Neural progenitor cell (in vitro differentiated cells): Measurements from ENCODE around the gene NRSN2. TPM values are rescaled to one million over a fixed set of nuclear protein-coding genes. Genes with fewer than 3 reads are reported as not detected.
A peak's percentile ranks its signal among the peaks of the same experiment; 100 is the strongest.

ENCODE experiments used
- DNase-seq: peaks from one replicate; pipeline ENCODE4 v3.0.0-alpha.2; 2016; ENCODE audit warnings: low spot score
- H2AFZ ChIP-seq: fragments of 200-600 bp; sonication (generic); replicated peaks from 2 replicates; pipeline ENCODE4 v1.6.1; 2016; ENCODE audit warnings: antibody characterized with exemption
- H3F3A ChIP-seq: fragments of 200-600 bp; sonication (generic); 2 replicates; pipeline ENCODE4 v1.6.1; 2016; ENCODE audit warnings: antibody characterized with exemption, low read depth
- H3K27ac ChIP-seq: fragments of 200-600 bp; sonication (generic); 2 replicates; pipeline ENCODE4 v1.5.1; 2016; ENCODE audit warnings: mild to moderate bottlenecking
- H3K27me3 ChIP-seq: fragments of 200-600 bp; sonication (generic); 2 replicates; pipeline ENCODE4 v1.6.1; 2016; ENCODE audit warnings: mild to moderate bottlenecking, moderate library complexity
- H3K36me3 ChIP-seq: fragments of 200-600 bp; sonication (generic); 2 replicates; pipeline ENCODE4 v1.5.1; 2016
- H3K4me1 ChIP-seq: fragments of 200-600 bp; sonication (generic); 2 replicates; pipeline ENCODE4 v1.6.1; 2016; ENCODE audit warnings: mixed run types
- H3K4me2 ChIP-seq: fragments of 200-600 bp; sonication (generic); 2 replicates; pipeline ENCODE4 v1.6.1; 2016
- H3K4me3 ChIP-seq: fragments of 200-600 bp; sonication (generic); 2 replicates; pipeline ENCODE4 v1.5.1; 2016
- H3K79me2 ChIP-seq: fragments of 200-600 bp; sonication (generic); 2 replicates; pipeline ENCODE4 v1.6.1; 2016; ENCODE audit warnings: low read depth
- H3K9ac ChIP-seq: fragments of 200-600 bp; sonication (generic); 2 replicates; pipeline ENCODE4 v1.6.1; 2016
- H3K9me3 ChIP-seq: fragments of 200-600 bp; sonication (generic); 2 replicates; pipeline ENCODE4 v1.5.1; 2016; ENCODE audit warnings: low read depth
- H4K20me1 ChIP-seq: fragments of 200-600 bp; sonication (generic); 2 replicates; pipeline ENCODE4 v1.6.1; 2016; ENCODE audit warnings: low read depth
- H3K27ac Mint-ChIP-seq: 3 replicates; pipeline ENCODE4 v1.8.0; 2021; ENCODE audit warnings: mixed read lengths
- H3K27me3 Mint-ChIP-seq: 2 replicates; pipeline ENCODE4 v1.8.0; 2022; ENCODE audit warnings: low read depth, mild to moderate bottlenecking, inconsistent platforms, moderate library complexity, mixed read lengths; ENCODE audit not compliant: insufficient read depth
- H3K36me3 Mint-ChIP-seq: 3 replicates; pipeline ENCODE4 v1.8.0; 2021; ENCODE audit warnings: mixed read lengths
- H3K4me1 Mint-ChIP-seq: 3 replicates; pipeline ENCODE4 v1.8.0; 2021; ENCODE audit warnings: mixed read lengths
- H3K4me3 Mint-ChIP-seq: 3 replicates; pipeline ENCODE4 v1.8.0; 2021; ENCODE audit warnings: mild to moderate bottlenecking, moderate library complexity, mixed read lengths
- H3K9me3 Mint-ChIP-seq: 3 replicates; pipeline ENCODE4 v1.8.0; 2020; ENCODE audit warnings: mixed read lengths
- EZH2 ChIP-seq: fragments of 200-600 bp; sonication (generic); IDR thresholded peaks from 2 replicates; pipeline ENCODE4 v1.6.1; 2017; ENCODE audit warnings: antibody characterized with exemption, mild to moderate bottlenecking, moderate library complexity
- EZH2phosphoT487 ChIP-seq: fragments of 200-600 bp; sonication (generic); IDR thresholded peaks from 2 replicates; pipeline ENCODE4 v1.6.1; 2017; ENCODE audit warnings: antibody characterized with exemption
- total RNA-seq: library from RNA; depleted of rRNA; stranded (reverse); fragments of >200 nt; gene quantifications from 2 replicates; pipeline ENCODE4 v1.2.3, GENCODE V29; 2015; ENCODE audit warnings: low replicate concordance
- TF ChIP-seq, protein P1 (sequence below): fragments of 200-600 bp; sonication (generic); IDR thresholded peaks from 2 replicates; pipeline ENCODE4 v1.5.1; 2017; ENCODE audit warnings: antibody characterized with exemption, mild to moderate bottlenecking

NRSN2 gene
- total RNA-seq, 1 donor from 2014 or later = 8.8 TPM

DNA sequence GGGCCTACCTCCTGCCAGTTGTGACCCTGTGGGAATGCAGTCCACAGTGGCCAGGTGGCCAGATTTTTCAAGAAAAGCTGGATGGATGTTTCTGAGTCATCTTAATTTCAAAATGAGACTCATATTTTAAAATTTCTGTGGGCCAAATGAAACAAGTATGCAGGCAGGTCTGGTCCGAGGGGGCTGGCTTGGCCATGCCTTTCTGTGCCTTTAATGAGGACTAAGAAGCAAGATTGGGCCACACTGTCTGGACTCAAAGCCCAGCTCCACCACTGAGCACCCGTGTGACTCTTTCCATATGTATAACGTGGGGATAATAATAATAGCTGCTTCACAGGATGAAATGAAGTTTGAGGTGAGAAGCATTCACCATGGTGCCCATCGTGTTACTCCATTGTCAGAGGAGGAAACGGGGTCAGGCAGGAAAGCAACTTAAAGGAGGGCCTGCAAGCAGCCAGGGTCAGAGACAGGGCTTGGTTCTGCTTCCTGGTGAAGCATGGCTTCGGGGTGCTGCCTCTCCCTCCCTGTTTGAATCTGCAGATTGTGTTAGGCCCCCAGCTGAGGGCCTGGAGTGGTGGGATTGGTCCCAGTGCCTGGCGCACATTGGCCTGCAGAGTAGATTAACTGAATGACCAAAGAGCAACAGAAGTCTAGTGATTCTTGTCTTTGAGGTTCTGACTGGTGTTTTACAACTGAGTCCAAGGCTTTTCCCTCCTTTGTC is 17.8 kb upstream of the NRSN2 start:
- TF ChIP-seq EZH2phosphoT487 (no peak), EZH2 (no peak)
- TF ChIP-seq, protein P1, sequence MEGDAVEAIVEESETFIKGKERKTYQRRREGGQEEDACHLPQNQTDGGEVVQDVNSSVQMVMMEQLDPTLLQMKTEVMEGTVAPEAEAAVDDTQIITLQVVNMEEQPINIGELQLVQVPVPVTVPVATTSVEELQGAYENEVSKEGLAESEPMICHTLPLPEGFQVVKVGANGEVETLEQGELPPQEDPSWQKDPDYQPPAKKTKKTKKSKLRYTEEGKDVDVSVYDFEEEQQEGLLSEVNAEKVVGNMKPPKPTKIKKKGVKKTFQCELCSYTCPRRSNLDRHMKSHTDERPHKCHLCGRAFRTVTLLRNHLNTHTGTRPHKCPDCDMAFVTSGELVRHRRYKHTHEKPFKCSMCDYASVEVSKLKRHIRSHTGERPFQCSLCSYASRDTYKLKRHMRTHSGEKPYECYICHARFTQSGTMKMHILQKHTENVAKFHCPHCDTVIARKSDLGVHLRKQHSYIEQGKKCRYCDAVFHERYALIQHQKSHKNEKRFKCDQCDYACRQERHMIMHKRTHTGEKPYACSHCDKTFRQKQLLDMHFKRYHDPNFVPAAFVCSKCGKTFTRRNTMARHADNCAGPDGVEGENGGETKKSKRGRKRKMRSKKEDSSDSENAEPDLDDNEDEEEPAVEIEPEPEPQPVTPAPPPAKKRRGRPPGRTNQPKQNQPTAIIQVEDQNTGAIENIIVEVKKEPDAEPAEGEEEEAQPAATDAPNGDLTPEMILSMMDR = no peak
- peak overlapping the region; percentile 94 for H3K4me3 Mint-ChIP-seq
- H3K27ac Mint-ChIP-seq = peak overlapping the region; percentile 73
- peaks cover 15% of the 10 kb centered on the region for H3K36me3 Mint-ChIP-seq
- peaks cover 60% of the 10 kb centered on the region for H4K20me1 ChIP-seq
- H3K4me1 ChIP-seq = peaks cover 21% of the 10 kb centered on the region
- H3K4me3 ChIP-seq = peak overlapping the region; percentile 97
- peak overlapping the region; percentile 94 for H3K4me2 ChIP-seq
- H3K4me1 Mint-ChIP-seq = peaks cover 34% of the 10 kb centered on the region
- H3K9me3 Mint-ChIP-seq = peaks cover 2% of the 10 kb centered on the region
- no peak overlapping the region for H3K9ac ChIP-seq
- H3K27me3 Mint-ChIP-seq = peaks cover 3% of the 10 kb centered on the region
- no peak for DNase-seq
- H2AFZ ChIP-seq = no peak overlapping the region
- H3K9me3 ChIP-seq = no peaks in the 10 kb centered on the region
- peaks cover 47% of the 10 kb centered on the region for H3F3A ChIP-seq
- peaks cover 56% of the 10 kb centered on the region for H3K79me2 ChIP-seq
- H3K27me3 ChIP-seq = no peaks in the 10 kb centered on the region
- H3K27ac ChIP-seq = no peak overlapping the region
- H3K36me3 ChIP-seq = no peaks in the 10 kb centered on the region

- H3K9me3 Mint-ChIP-seq = peaks cover 2% of the 10 kb centered on the region
- H3K27ac ChIP-seq = peak overlapping the region; percentile 53
- H3K4me3 ChIP-seq = peak overlapping the region; percentile 97
- TF ChIP-seq EZH2 = no peak
- DNase-seq = no peak
- peak overlapping the region; percentile 94 for H3K4me2 ChIP-seq
- H3K79me2 ChIP-seq = peaks cover 56% of the 10 kb centered on the region
- peaks cover 34% of the 10 kb centered on the region for H3K4me1 Mint-ChIP-seq
- peaks cover 18% of the 10 kb centered on the region for H3K36me3 Mint-ChIP-seq
- peaks cover 21% of the 10 kb centered on the region for H3K4me1 ChIP-seq
- H3K27me3 Mint-ChIP-seq = peaks cover 3% of the 10 kb centered on the region
- no peak overlapping the region for H3K27ac Mint-ChIP-seq
- H4K20me1 ChIP-seq = peaks cover 60% of the 10 kb centered on the region
- H2AFZ ChIP-seq = no peak overlapping the region
- H3F3A ChIP-seq = peaks cover 40% of the 10 kb centered on the region
- no peak overlapping the region for H3K9ac ChIP-seq
- H3K36me3 ChIP-seq = no peaks in the 10 kb centered on the region
- H3K9me3 ChIP-seq = no peaks in the 10 kb centered on the region
- H3K4me3 Mint-ChIP-seq = peak overlapping the region; percentile 94
- H3K27me3 ChIP-seq = no peaks in the 10 kb centered on the region
Measured at GRCh38 chr20:329851-330232, 17.1 kb upstream of the NRSN2 start.

DNA sequence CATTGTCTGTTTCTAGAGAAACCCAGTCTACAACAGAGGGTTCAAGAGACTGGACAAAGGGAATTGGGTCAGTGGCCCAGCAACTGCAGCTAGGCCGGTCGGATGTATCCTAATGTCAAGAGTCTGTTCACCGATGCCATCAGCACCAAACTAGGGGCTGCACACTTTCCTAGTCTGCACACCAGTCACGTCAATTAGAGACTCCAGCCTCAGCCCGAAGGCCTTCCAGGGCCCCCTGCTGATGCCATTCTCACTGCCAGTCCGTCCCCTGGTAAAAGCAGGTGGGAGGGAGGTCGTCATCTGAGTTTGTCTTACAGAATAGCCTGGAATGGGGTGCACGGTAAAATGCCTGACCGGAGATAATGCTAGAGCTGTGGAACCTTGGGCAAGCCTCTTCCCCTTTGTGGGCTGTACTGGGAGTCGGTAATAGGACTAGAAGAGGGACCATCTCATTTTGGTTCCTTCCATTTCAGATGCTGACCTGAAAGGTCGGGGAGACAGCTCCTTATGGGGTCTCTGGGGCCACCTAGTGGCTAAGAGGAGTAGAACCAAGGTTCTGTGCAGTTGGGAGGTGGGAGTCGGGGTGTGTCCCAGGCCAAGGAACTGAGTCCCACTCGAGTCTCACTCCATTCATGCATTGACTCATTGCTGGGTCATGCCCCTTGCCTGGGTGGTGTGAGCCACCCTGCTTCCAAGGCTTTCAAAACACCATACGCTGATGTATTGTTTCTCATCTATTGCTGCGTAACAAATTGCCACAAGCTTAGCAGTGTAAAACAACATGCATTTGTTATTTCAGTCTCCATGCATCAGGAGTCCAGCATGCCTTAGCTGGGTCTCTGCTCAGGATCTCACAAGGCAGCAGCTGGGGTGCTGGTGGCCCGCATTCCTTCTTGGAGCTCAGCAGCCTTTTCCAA is 16.4 kb upstream of the NRSN2 start:
- H3K27ac ChIP-seq = peak overlapping the region; percentile 53
- H3K36me3 ChIP-seq = no peaks in the 10 kb centered on the region
- peak overlapping the region; percentile 94 for H3K4me2 ChIP-seq
- H3K27me3 ChIP-seq = no peaks in the 10 kb centered on the region
- H2AFZ ChIP-seq = no peak overlapping the region
- peaks cover 56% of the 10 kb centered on the region for H3K79me2 ChIP-seq
- peaks cover 60% of the 10 kb centered on the region for H4K20me1 ChIP-seq
- H3K9ac ChIP-seq = no peak overlapping the region
- Mint-ChIP-seq H3K4me3 (peak overlapping the region; percentile 77), H3K36me3 (peaks cover 20% of the 10 kb centered on the region), H3K27ac (no peak overlapping the region), H3K9me3 (no peaks in the 10 kb centered on the region), H3K4me1 (peaks cover 34% of the 10 kb centered on the region), H3K27me3 (peaks cover 3% of the 10 kb centered on the region)
- H3K4me3 ChIP-seq = peak overlapping the region; percentile 97
- H3K9me3 ChIP-seq = no peaks in the 10 kb centered on the region
- peaks cover 21% of the 10 kb centered on the region for H3K4me1 ChIP-seq
- DNase-seq = peak; percentile 87
- TF ChIP-seq, protein P1 = peak; percentile 86
- no peak for TF ChIP-seq EZH2
- H3F3A ChIP-seq = peaks cover 38% of the 10 kb centered on the region
